Osteoblast (primary cell): ENCODE measurements around the gene HACD3. TPM values are rescaled to one million over a fixed set of nuclear protein-coding genes. Genes with fewer than 3 reads are reported as not detected.

ENCODE experiments used
- DNase-seq: peaks from one replicate; pipeline ENCODE4 v3.0.0; 2011; ENCODE audit warnings: low spot score, mixed read lengths; ENCODE audit not compliant: insufficient read length; ENCODE audit errors: missing footprints
- H2AFZ ChIP-seq: 2 replicates; pipeline ENCODE4 v1.6.0; 2011; ENCODE audit warnings: mild to moderate bottlenecking, low read length
- H3K27ac ChIP-seq: 2 replicates; pipeline ENCODE4 v1.5.1; 2011; ENCODE audit warnings: mild to moderate bottlenecking, low read depth, low read length, moderate library complexity
- H3K27me3 ChIP-seq: 2 replicates; pipeline ENCODE4 v1.6.0; 2012; ENCODE audit warnings: mild to moderate bottlenecking, control low read depth, inconsistent platforms, low read length, moderate library complexity; ENCODE audit not compliant: insufficient read depth
- H3K36me3 ChIP-seq: 2 replicates; pipeline ENCODE4 v1.5.1; 2011; ENCODE audit warnings: mild to moderate bottlenecking, low read length, control low read depth, moderate library complexity; ENCODE audit not compliant: insufficient read depth
- H3K4me1 ChIP-seq: 2 replicates; pipeline ENCODE4 v1.5.1; 2011; ENCODE audit warnings: mild to moderate bottlenecking, low read length, control low read depth, moderate library complexity; ENCODE audit not compliant: insufficient read depth
- H3K4me2 ChIP-seq: 2 replicates; pipeline ENCODE4 v1.6.0; 2011; ENCODE audit warnings: mild to moderate bottlenecking, low read length; ENCODE audit not compliant: insufficient read depth
- H3K4me3 ChIP-seq: fragments of 200-600 bp; sonication (generic); 3 replicates; pipeline ENCODE4 v1.5.1; 2012; ENCODE audit warnings: mild to moderate bottlenecking, low read length, inconsistent platforms; ENCODE audit not compliant: insufficient read depth
- H3K79me2 ChIP-seq: 2 replicates; pipeline ENCODE4 v1.6.0; 2012; ENCODE audit warnings: mild to moderate bottlenecking, low read length, control low read depth, inconsistent platforms; ENCODE audit not compliant: insufficient read depth
- H3K9me3 ChIP-seq: 2 replicates; pipeline ENCODE4 v1.5.1; 2011; ENCODE audit warnings: low read depth, low read length, control low read depth
- H4K20me1 ChIP-seq: 2 replicates; pipeline ENCODE4 v1.6.0; 2012; ENCODE audit warnings: mild to moderate bottlenecking, low read length, control low read depth; ENCODE audit not compliant: insufficient read depth
- total RNA-seq: library from RNA; depleted of rRNA; stranded (reverse); fragments of >200 nt; gene quantifications from 2 replicates; pipeline ENCODE4 v1.2.3, GENCODE V29; 2012
- TF ChIP-seq, protein P1 (sequence below): IDR thresholded peaks from 2 replicates; pipeline ENCODE4 v1.5.1; 2011; ENCODE audit warnings: mild to moderate bottlenecking, low read depth, low read length, moderate library complexity; ENCODE audit errors: extremely low read depth

The HACD3 gene
- total RNA-seq, 1 donor, result 75.3 TPM

DNA sequence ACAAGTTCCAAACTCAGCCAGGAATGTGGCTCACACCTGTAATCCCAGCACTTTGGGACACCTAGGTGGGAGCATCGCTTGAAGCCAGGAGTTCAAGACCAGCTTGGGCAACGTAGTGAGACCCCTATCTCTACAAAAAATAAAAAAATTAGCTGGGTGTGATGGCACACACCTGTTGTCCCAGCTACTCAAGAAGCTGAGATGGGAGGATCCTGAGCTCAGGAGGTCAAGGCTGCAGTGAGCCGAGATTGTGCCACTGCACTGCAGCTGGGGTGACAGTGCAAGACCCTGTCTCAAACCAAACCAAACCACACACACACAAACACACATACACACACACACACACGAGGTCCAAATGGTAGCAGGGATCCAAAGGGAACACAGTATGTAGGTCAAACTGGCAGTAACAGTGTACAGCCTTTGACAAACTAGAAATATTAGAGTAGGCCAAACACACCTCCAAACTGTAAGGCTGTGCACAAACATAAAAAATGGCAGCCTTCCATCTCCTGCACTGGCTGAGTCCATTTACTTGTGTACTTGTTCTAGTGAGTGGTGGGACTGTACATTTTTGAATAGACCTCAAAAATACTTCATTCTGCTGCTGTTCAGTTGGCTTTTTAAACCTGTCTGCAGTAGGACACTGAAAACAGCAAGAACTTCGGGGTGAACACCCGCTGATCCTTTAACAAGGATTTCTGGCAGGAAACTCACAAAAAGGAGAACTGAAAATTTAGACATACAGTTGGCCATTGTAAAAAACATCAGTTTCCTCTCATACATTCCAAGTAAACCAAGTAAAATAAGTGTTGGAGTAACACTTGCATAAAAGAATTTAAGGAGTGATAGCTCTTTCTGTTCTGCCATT lies 47.1 kb downstream of the HACD3 start:
- Histone ChIP-seq H2AFZ (no peak overlapping the region), H3K4me3 (no peak overlapping the region), H3K27me3 (no peaks in the 10 kb centered on the region), H3K9me3 (no peaks in the 10 kb centered on the region), H3K4me2 (no peak overlapping the region), H3K36me3 (peaks cover 48% of the 10 kb centered on the region), H3K79me2 (no peaks in the 10 kb centered on the region), H4K20me1 (no peaks in the 10 kb centered on the region), H3K27ac (peak overlapping the region; percentile 45), H3K4me1 (peaks cover 26% of the 10 kb centered on the region)
- TF ChIP-seq, protein P1, sequence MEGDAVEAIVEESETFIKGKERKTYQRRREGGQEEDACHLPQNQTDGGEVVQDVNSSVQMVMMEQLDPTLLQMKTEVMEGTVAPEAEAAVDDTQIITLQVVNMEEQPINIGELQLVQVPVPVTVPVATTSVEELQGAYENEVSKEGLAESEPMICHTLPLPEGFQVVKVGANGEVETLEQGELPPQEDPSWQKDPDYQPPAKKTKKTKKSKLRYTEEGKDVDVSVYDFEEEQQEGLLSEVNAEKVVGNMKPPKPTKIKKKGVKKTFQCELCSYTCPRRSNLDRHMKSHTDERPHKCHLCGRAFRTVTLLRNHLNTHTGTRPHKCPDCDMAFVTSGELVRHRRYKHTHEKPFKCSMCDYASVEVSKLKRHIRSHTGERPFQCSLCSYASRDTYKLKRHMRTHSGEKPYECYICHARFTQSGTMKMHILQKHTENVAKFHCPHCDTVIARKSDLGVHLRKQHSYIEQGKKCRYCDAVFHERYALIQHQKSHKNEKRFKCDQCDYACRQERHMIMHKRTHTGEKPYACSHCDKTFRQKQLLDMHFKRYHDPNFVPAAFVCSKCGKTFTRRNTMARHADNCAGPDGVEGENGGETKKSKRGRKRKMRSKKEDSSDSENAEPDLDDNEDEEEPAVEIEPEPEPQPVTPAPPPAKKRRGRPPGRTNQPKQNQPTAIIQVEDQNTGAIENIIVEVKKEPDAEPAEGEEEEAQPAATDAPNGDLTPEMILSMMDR, result no peak
- DNase-seq, result no peak

DNA sequence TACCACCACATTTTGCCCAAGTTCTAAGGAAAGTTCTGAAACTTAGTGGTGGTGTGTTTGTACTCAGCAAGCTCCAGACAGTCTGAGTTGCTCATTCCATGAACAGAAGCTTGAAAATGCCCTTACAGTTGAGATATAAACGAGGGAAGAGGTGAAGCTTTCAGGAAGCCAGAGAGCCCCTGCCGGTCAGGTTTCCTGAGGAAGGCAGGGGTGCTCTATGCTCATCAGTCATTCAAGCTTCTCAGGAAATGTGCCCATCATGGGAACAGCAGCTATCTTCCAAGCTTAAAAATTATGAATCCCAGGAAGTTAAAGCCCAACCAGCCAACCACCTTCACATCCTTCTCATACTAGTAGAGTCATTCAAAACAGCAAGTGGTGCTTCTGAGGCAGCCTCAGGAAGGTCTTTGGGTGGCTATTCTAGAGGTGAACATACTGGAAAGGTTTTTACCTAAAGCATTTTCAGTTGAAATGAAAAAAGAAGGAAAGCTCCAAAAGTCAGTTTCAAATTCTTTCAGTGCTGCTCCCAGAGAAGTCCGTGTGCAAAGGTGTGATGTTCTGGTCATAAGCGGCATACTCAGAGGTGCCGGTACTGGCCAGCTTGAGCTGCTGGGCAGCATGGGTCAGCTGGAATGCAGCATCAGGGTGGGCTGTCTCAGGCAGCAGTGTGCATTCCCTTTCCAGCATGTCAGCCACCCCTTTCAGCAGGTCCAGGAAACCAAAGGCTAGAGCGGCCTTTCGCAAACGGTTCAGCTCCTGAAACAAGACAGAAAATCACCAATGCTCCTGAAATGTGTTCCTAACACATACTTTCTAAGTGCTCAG lies 48.9 kb downstream of the HACD3 start:
- Histone ChIP-seq H3K27me3 (no peaks in the 10 kb centered on the region), H3K4me1 (peaks cover 26% of the 10 kb centered on the region), H3K27ac (peak overlapping the region; percentile 57), H3K4me2 (no peak overlapping the region), H3K9me3 (no peaks in the 10 kb centered on the region), H2AFZ (no peak overlapping the region), H3K79me2 (no peaks in the 10 kb centered on the region), H3K4me3 (no peak overlapping the region), H4K20me1 (no peaks in the 10 kb centered on the region), H3K36me3 (peaks cover 60% of the 10 kb centered on the region)
- TF ChIP-seq, protein P1, result no peak
- no peak for DNase-seq

DNA sequence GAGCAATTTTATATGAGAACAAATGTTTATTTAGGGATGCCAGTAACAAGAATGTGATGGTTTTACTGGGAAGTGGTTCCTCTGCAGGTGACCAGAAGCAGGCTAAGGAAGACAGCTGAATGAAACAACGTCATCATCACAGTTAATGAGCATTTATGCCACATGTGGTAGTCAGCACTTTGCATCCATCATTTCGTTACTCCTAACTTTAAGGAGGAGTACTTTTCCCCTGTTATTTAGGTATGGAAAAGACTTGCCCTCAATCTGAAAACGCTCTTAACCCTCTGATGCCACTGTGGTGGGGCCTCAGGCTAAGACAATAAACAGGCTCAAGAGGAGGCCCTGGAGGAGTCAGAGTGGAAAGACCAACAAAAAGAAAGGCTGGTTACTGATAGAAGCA lies 49.5 kb downstream of the HACD3 start:
- no peaks in the 10 kb centered on the region for H4K20me1 ChIP-seq
- no peaks in the 10 kb centered on the region for H3K79me2 ChIP-seq
- H2AFZ ChIP-seq, result no peak overlapping the region
- H3K36me3 ChIP-seq, result peaks cover 61% of the 10 kb centered on the region
- H3K9me3 ChIP-seq, result no peaks in the 10 kb centered on the region
- no peaks in the 10 kb centered on the region for H3K27me3 ChIP-seq
- TF ChIP-seq, protein P1, result no peak
- DNase-seq, result no peak
- no peak overlapping the region for H3K4me3 ChIP-seq
- peak overlapping the region; percentile 57 for H3K27ac ChIP-seq
- no peak overlapping the region for H3K4me2 ChIP-seq
- peaks cover 26% of the 10 kb centered on the region for H3K4me1 ChIP-seq

DNA sequence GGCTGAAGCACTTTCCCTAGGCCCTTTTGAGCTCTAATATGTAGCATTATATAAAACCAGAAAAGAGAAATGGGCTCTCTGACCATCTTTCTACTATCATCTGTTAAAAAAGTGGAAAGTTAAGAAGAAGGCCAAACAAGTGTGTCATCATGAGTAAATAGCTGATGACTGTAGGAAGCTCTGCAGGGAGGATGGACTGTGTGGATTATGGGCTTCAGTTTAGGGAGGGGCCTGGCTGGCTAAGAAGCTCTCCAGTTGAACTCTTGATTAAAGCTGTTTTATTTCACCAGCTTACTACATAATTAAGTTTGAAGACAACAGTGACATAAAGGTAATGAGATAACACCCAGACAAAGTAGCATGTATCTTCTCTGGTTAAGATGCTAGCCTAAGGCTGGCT lies 50.0 kb downstream of the HACD3 start:
- peak overlapping the region; percentile 57 for H3K27ac ChIP-seq

More for the DNA sequence above, 50.0 kb downstream of the HACD3 start:
- H3K9me3 ChIP-seq, result no peaks in the 10 kb centered on the region
- no peaks in the 10 kb centered on the region for H4K20me1 ChIP-seq
- no peaks in the 10 kb centered on the region for H3K79me2 ChIP-seq
- peak; percentile 92 for DNase-seq
- H3K4me3 ChIP-seq, result no peak overlapping the region
- H2AFZ ChIP-seq, result no peak overlapping the region
- H3K36me3 ChIP-seq, result peaks cover 64% of the 10 kb centered on the region
- no peak overlapping the region for H3K4me2 ChIP-seq
- no peaks in the 10 kb centered on the region for H3K27me3 ChIP-seq
- TF ChIP-seq, protein P1, result no peak
- peaks cover 26% of the 10 kb centered on the region for H3K4me1 ChIP-seq
